NCI-H2196 treated with DMSO at 0.1 percent for 48 hours (cell line): Measurements from ENCODE around the gene APLP2.
A peak's percentile ranks its signal among the peaks of the same experiment; 100 is the strongest.
"Not testable (repeated sequence)": the region's sequence is repeated elsewhere in the genome, so short reads cannot be mapped to it uniquely, and the experiment has no call there.

Experiments
- DNase-seq: peaks from one replicate; lab custom pipeline; 2025; ENCODE audit not compliant: unreplicated experiment; lab: John Stamatoyannopoulos, UW

The APLP2 gene

GRCh38 chr11:130069659-130070108 is at the start of gene APLP2:
Gene APLP2 (plus strand): TSS chr11:130069894. CDS start chr11:130069978, 84 bp downstream.
- peak; percentile 97 for DNase-seq

GRCh38 chr11:130020323-130020722 is 49.4 kb upstream of the APLP2 start:
- no peak for DNase-seq

GRCh38 chr11:130021606-130022005 is 48.1 kb upstream of the APLP2 start:
- not testable (repeated sequence) for DNase-seq

GRCh38 chr11:130022799-130023198 is 46.9 kb upstream of the APLP2 start:
- no peak for DNase-seq

GRCh38 chr11:130023204-130023603 is 46.5 kb upstream of the APLP2 start:
- no peak for DNase-seq

GRCh38 chr11:130024361-130024760 is 45.3 kb upstream of the APLP2 start:
- DNase-seq: no peak

GRCh38 chr11:130025371-130025770 is 44.3 kb upstream of the APLP2 start:
- no peak for DNase-seq

- no peak for DNase-seq
Measured at GRCh38 chr11:130029137-130029536, 40.6 kb upstream of the APLP2 start.

GRCh38 chr11:130031056-130031455 is 38.6 kb upstream of the APLP2 start:
- no peak for DNase-seq

GRCh38 chr11:130031945-130032344 is 37.7 kb upstream of the APLP2 start:
- DNase-seq: no peak

- DNase-seq: no peak
Measured at GRCh38 chr11:130032931-130033330, 36.8 kb upstream of the APLP2 start.

GRCh38 chr11:130034236-130034635 is 35.5 kb upstream of the APLP2 start:
- no peak for DNase-seq

GRCh38 chr11:130037058-130037457 is 32.6 kb upstream of the APLP2 start:
- DNase-seq: no peak

- no peak for DNase-seq
Measured at GRCh38 chr11:130037881-130038585, 31.7 kb upstream of the APLP2 start.

GRCh38 chr11:130040281-130040940 is 29.3 kb upstream of the APLP2 start:
- DNase-seq: no peak

- peak; percentile 10 for DNase-seq
Measured at GRCh38 chr11:130042093-130042591, 27.6 kb upstream of the APLP2 start.

- no peak for DNase-seq
Measured at GRCh38 chr11:130043575-130043974, 26.1 kb upstream of the APLP2 start.

- no peak for DNase-seq
Measured at GRCh38 chr11:130047141-130047540, 22.6 kb upstream of the APLP2 start.

- no peak for DNase-seq
Measured at GRCh38 chr11:130049328-130049771, 20.3 kb upstream of the APLP2 start.

- peak; percentile 45 for DNase-seq
Measured at GRCh38 chr11:130050257-130050656, 19.4 kb upstream of the APLP2 start.

GRCh38 chr11:130051082-130051481 is 18.6 kb upstream of the APLP2 start:
- no peak for DNase-seq

GRCh38 chr11:130052567-130052966 is 17.1 kb upstream of the APLP2 start:
- no peak for DNase-seq
